Bronchial epithelial cell (primary cell): ENCODE results near the gene PKN3. TPM values are rescaled to one million over a fixed set of nuclear protein-coding genes. Genes with fewer than 3 reads are reported as not detected.

Source experiments
- DNase-seq: peaks from one replicate; pipeline ENCODE4 v3.0.0-alpha.2; 2010; ENCODE audit warnings: low read depth
- FAIRE-seq: peaks from 2 replicates; lab custom pipeline; 2011; peaks lifted over from hg19 to GRCh38; lab: Jason Lieb, UNC
- H3K27me3 ChIP-seq: 2 replicates; pipeline ENCODE4 v1.5.1; 2011; ENCODE audit warnings: low read length; ENCODE audit not compliant: control insufficient read depth, insufficient read depth
- H3K36me3 ChIP-seq: 2 replicates; pipeline ENCODE4 v1.5.1; 2011; ENCODE audit warnings: low read length; ENCODE audit not compliant: control insufficient read depth, insufficient read depth
- H3K4me3 ChIP-seq: 2 replicates; pipeline ENCODE4 v1.5.1; 2011; ENCODE audit warnings: mild to moderate bottlenecking, low read depth, low read length, control low read depth
- total RNA-seq: library from RNA; depleted of rRNA; stranded (reverse); fragments of >200 nt; gene quantifications from 2 replicates; pipeline ENCODE4 v1.2.1, GENCODE V29; 2014
- TF ChIP-seq, protein P1 (sequence below): IDR thresholded peaks from 2 replicates; pipeline ENCODE4 v1.5.1; 2011; ENCODE audit warnings: mild to moderate bottlenecking, moderate library complexity, low read length, control low read depth, inconsistent platforms; ENCODE audit not compliant: insufficient read depth, severe bottlenecking

The PKN3 gene
- total RNA-seq, 1 donor from 2014 or later = 2.1 TPM

DNA sequence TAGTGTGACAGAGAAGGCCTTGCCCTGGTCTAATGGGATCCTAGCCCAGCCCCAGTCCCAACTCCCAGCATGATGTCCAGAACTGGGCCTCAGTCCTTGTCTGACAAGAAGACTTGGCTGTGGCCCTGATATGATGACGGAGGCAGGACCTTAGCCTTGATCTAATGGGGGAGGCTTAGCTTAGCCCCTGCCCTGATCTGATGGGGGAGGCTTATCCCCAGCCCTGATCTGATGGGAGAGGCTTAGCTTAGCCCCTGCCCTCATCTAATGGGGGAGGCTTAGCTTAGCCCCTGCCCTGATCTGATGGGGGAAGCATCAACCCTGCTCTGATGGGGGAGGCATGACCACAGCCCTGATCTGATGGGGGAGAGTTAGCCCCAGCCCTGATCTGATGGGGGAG is 3.7 kb downstream of the PKN3 start:
- no peak overlapping the region for H3K4me3 ChIP-seq
- TF ChIP-seq, protein P1, sequence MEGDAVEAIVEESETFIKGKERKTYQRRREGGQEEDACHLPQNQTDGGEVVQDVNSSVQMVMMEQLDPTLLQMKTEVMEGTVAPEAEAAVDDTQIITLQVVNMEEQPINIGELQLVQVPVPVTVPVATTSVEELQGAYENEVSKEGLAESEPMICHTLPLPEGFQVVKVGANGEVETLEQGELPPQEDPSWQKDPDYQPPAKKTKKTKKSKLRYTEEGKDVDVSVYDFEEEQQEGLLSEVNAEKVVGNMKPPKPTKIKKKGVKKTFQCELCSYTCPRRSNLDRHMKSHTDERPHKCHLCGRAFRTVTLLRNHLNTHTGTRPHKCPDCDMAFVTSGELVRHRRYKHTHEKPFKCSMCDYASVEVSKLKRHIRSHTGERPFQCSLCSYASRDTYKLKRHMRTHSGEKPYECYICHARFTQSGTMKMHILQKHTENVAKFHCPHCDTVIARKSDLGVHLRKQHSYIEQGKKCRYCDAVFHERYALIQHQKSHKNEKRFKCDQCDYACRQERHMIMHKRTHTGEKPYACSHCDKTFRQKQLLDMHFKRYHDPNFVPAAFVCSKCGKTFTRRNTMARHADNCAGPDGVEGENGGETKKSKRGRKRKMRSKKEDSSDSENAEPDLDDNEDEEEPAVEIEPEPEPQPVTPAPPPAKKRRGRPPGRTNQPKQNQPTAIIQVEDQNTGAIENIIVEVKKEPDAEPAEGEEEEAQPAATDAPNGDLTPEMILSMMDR = no peak
- no peaks in the 10 kb centered on the region for H3K36me3 ChIP-seq
- DNase-seq = no peak
- peak; percentile 18 for FAIRE-seq
- H3K27me3 ChIP-seq = no peaks in the 10 kb centered on the region

- Histone ChIP-seq H3K4me3 (no peak overlapping the region), H3K27me3 (no peaks in the 10 kb centered on the region), H3K36me3 (no peaks in the 10 kb centered on the region)
- TF ChIP-seq, protein P1 = no peak
- DNase-seq (no peak), FAIRE-seq (no peak)
Observed at GRCh38 chr9:128706671-128707381, 4.5 kb downstream of the PKN3 start.

GRCh38 chr9:128707446-128707845 is 5.1 kb downstream of the PKN3 start:
- Histone ChIP-seq H3K27me3 (no peaks in the 10 kb centered on the region), H3K4me3 (no peak overlapping the region), H3K36me3 (no peaks in the 10 kb centered on the region)
- DNase-seq = no peak
- TF ChIP-seq, protein P1 = no peak
- peak; percentile 75 for FAIRE-seq

DNA sequence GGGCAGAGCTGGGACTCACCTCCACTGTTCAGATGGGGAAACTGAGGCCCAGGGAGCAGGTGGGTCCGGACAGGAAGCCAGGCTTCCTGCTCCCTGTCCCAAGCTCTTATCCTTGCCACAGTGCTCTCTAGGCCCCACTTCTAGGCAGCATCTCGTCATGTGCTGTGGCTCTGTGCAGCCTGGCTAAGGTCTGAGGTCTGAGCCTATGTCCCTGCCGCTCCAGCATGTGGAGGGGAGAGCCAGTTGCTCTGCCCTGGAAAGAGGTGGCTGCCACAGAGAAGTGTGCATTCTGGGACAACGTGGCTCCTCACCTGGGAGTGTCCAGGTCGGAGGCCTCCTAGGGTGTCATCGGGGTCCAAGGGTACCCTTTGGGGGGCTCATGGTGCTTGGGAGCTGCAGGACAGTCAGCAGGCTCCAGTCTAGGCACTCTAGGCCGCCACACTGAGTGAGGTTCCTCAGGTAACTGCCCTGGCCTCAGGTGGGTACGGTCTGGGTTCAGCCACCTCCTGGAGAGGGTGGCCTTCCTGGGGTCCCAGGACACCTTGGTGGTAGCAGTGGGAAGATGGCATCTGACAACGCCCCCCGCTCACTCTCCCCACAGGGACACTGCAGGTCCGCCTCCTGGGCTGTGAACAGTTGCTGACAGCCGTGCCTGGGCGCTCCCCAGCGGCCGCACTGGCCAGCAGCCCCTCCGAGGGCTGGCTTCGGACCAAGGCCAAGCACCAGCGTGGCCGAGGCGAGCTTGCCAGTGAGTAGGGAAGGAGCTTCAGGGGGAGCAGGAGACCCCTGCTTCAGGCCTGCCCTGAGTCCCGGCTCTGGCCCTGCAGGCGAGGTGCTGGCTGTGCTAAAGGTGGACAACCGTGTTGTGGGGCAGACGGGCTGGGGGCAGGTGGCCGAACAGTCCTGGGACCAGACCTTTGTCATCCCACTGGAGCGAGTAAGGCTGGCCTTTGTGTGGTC is 10.4 kb downstream of the PKN3 start:
- TF ChIP-seq, protein P1 = no peak
- Histone ChIP-seq H3K27me3 (no peaks in the 10 kb centered on the region), H3K36me3 (no peaks in the 10 kb centered on the region), H3K4me3 (no peak overlapping the region)
- no peak for FAIRE-seq
- no peak for DNase-seq

DNA sequence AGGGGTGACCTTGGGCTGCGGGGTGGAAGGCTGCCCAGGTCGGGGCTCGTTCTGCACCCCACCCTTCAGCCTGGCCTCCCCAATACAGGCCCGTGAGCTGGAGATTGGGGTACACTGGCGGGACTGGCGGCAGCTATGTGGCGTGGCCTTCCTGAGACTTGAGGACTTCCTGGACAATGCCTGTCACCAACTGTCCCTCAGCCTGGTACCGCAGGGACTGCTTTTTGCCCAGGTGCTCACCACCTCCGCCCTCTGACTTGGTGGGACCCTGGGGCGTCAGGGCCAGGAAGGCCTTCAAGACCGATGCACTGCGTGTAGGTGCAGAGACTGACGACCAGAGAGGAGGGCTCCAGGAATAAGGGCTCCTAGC is 11.1 kb downstream of the PKN3 start:
- TF ChIP-seq, protein P1 = no peak
- no peak for FAIRE-seq
- DNase-seq = no peak
- H3K27me3 ChIP-seq = no peaks in the 10 kb centered on the region
- no peaks in the 10 kb centered on the region for H3K36me3 ChIP-seq
- no peak overlapping the region for H3K4me3 ChIP-seq
